ENCODE measurements around the gene TIMP1.

Gene TIMP1

DNA sequence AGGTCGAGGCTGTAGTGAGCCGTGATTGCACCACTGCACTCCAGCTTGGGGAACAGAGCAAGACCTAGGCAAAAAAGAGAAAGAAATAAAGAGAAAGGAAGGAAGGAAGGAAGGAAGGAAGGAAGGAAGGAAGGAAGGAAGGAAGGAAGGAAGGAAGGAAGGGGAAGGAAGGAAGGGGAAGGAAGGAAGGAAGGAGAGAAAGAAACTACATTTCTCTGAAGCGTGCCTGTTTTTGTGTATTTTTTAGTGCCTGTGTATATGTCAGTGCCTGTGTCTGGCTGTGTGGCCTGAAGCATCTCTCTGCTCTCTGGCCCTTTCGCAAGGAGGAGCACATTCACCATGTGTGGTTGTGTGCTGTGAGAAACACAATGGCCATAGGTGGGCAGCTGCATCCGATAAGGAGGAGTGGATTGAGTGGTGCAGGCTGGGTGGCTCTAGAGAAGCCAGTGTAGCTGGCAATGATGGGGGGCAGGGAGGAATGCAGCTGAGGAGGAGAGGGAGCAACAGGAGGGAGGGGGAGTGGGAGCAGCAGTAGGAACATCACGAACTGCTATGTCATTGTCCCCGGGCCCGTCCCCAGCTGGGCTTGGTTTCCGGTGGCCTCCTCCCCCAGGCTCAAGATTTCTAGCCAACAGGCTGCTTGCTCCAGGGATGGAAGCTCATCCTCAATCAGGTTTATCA lies 26.0 kb downstream of the TIMP1 start:
- no peak for DNase-seq

DNA sequence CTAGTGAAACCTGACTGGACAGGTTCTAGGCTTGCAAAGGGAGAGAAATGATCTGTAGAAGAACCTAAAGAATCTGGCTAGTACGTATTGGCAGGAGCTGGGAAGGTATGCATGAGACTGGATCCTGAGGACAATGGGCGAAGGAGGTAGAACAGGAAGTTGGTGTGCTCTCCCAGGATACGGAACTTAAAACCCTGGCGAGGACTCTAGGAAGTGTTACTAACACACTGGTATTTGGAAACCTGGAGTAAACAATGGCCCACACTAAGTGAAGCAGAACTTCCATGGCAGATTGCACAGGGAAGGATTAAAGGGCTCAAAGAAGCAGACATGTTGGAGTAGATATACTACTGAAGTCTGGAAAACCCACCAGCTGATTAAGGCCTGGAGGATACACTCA lies 28.3 kb downstream of the TIMP1 start:
- DNase-seq: peak; percentile 26 to 56

DNA sequence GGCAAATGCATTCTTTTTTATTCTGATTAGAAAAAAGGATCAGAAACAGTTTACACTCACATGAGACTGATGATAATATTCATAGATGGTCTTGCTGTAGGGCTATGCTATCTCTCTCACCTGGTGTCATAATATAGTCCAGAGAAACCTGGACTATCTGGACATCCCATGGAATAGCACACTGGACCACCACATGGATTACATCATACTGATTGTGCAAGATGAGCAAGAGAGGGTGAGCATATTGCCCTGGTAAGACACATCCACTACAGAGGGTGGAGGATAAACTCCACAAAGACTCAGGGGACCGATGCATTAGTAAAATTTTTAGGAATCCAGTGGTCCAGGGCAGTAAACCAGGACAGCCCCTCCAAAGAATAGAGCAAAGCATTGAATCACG lies 29.3 kb downstream of the TIMP1 start:
- DNase-seq: no peak

DNA sequence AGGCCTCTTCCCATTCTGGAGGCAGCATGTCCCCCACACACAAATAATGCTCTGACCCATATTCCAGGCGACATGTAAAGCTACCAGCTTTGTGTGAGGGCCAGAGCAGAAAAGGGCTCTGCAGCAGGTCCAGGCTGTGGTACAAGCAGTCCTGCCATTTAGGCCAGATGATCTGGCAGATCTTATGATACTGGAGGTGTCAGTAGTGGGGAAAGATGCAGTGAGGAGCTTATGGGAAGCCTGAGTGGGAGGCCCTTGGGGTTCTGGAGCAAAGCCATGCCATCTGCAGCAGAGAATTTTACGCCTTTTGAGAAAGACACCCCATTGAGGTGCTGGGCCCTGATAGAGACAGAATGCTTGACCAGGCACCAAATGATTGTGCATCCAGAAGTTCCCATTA lies 29.7 kb downstream of the TIMP1 start:
- DNase-seq: no peak

DNA sequence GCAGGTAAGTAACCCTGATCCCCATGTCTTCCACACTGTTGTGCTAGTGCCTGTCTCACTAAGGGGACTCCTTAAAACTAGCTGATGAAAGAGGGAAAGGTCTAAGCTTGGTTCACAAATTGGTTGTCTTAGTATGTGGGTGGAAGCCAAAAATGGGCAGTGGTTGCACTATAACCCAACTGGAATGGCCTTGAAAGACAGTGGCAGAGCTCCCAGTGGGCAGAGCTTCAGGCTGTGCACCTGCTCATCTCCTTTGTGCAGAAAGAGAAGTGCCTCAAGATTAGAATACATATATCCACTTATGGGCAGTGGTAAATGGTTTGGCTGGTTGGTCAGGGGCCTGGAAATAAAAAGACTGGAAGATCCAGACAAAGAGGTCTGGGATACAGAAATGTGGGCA lies 30.2 kb downstream of the TIMP1 start:
- DNase-seq: no peak

DNA sequence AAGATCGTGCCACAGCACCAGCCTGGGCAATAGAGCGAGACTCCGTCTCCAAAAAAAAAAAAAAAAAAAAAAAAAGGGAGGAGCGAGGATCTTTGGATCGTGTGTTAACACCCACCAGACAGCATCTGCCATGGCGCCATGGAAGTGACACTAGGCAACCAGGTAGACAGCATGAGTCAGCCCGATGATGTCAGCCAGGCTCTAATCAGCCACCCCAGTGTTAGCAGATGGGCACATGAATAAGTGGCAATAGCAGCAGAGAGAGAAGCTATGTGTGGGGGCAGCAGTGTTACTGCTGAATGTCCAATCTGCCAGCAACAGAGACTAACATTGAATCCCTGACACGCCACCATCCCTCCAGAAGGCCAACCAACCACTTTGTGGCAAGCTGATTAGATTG lies 30.8 kb downstream of the TIMP1 start:
- no peak for DNase-seq

DNA sequence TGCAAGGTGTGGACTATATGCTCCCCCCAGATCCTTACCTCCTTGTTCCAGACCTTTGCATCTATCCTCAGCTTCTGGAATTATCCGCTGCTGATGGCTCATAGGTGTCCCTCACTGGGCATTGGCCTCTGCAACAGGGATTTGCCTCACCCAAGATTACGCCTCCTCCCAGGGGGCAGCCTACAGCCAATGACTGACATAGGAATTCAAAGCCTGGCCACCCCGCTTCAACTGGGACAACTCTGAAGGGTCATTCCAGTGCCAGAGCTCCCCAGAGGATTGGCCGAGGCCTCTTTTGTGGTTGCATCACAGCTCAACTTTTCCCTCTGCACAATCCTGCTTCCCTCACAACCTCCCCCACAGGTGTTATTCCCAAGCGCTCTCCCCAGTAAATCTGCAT lies 32.4 kb downstream of the TIMP1 start:
- DNase-seq: no peak

DNA sequence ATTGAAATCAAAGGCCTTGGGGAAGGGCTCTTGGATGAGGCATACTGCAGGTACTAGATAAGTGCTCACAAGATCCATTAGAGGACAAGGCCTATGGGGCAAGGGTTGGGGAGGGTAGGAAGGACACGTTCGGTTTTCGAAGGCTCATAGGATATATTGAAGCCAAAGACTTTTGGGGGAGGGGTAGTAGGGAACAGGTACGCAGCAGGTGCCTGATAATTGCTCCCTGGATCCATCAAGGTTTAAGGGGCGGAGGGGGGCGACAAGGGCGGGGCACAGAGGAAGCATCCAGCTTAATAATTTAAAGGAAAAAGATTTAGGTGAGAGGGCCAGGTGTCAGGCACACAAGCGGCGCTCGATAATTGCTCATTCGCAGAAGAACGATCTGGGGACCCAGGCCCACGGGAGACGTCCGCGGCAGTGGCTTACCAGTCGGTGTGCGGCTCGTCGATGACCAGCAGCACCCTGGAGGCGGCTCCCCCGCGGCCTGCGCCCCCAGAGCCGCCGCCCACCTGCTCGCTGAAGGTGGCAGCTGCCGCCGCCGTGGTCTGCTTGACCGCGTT lies 36.8 kb downstream of the TIMP1 start:
- no peak for DNase-seq

DNA sequence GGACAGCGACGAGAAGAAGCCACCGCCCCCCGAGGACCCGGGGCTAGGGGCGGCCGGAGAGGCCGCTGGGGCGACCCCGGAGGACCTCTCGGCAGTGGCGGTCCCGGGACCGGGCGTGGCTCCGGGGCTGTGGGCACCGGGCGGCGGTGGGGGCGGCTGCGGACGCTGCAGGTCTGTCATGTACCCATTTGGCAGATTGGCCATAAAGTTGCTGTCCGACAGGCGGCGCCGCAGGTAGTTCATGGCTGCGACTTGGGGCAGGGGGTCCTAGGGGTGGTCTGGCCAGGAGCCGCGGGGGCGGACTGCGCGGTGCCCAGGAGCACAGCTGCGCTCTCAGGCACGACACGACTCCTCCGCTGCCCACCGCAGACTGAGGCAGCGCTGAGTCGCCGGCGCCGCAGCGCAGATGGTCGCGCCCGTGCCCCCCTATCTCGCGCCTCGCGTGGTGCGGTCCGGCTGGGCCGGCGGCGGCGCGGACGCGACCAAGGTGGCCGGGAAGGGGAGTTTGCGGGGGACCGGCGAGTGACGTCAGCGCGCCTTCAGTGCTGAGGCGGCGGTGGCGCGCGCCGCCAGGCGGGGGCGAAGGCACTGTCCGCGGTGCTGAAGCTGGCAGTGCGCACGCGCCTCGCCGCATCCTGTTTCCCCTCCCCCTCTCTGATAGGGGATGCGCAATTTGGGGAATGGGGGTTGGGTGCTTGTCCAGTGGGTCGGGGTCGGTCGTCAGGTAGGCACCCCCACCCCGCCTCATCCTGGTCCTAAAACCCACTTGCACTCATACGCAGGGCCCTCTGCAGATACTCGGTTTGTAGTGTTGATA lies 37.5 kb downstream of the TIMP1 start, which contains the start of gene SYN1:
SYN1 (minus strand) TSS at position 372 of the 817 bp plus-strand sequence; CDS start at position 243, 129 bp downstream.
- peak; percentile 51 to 70 for DNase-seq

DNA sequence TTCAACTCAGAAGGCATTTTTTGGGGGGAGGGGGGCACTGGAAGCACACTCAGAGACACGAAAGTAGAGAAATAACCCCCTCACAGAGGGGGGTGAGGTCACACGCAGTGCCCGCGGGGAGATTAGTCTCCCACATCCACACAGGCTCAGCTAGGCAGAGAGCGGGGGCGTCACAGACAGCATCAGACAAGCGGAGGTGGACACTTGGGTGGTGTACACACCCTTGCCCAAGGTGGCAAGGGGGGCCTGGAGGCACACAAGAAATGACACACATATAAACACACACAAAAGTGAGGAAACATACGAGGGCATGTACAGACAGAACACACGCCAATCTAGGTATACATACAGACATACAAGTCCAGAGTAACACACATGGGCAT lies 38.1 kb downstream of the TIMP1 start:
- no peak for DNase-seq

DNA sequence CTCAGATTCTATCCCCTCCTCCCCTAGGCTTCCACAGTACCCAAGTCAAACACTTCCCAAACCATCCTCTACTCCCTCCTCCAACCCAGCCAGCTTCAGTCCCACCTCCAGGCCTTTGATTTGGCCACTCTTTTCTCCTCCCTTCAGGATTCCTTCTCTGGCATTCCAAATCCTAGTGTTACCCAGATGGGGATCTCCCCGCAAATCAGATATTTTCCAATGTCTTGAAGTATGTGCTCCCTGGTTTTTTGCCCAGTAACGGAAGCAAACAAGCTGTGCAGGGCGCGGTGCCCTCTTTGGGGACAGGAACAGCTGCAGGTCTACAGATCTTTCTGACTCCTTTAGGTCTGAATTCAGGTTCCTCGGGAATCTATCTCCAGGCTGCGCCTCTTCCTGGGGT lies 39.6 kb downstream of the TIMP1 start:
- no peak for DNase-seq

DNA sequence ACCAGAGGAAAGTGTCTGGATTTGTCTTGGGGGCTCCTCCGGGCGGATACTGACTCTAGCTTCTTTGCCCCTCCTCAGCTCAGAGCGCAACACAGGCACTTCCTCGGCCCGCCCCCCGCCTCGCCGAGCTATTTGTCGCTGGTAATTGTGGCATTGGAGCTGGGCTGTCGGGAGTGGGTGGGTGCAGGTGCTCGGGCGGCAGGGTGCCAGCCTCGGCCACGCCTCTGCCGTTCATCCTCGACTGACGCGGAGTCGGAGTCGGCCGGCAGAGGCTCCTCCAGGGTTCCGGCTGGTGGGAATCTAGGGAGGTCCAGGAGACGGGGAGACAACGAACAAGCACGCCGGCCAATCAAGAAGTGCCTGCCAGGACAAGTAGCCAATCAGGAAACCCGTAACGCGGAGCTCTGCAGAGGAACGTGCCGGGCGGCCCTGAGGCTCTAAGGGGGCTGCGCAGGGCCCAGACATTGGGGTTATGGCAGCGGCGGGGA lies 41.3 kb downstream of the TIMP1 start:
- peak; percentile 20 to 36 for DNase-seq

DNA sequence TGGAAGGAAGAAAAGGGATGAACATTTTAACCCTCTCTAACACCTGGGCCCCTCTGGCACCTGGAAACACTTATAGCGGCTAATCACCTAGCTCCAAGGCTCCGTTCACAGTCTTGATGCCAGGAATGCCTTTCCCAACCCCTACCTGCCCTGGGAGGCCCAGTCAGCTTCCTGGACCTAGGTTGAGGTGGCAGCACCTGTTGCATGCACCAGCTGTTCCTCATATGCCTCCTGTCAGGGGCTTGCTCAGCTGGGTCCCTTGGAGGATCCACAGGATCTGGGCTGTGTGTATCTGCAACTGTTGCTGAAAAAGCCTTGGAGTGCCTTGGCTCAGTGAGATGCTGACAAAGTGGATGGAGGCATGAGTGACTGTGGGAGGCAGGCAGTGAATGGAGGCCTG lies 43.1 kb downstream of the TIMP1 start:
- no peak for DNase-seq

DNA sequence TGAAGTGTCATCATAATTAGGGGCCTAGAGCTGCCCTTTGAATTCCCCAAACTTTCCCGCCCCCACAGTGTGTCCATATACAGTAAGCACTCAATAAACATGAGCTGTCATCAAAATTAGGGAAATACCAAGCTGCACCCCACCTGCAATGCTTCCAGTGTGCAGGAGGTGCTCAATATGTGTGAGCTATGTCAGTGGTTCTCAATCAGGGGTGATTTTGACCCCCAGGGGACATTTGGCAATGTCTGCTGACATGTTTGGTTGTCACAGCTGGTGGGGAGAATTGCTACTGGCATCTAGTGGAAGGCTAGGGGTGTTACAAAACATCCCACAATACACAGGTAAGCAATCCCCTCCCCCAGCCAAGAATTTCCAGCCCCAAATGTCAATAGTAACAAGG lies 46.7 kb downstream of the TIMP1 start:
- peak; percentile 24 to 72 for DNase-seq

DNA sequence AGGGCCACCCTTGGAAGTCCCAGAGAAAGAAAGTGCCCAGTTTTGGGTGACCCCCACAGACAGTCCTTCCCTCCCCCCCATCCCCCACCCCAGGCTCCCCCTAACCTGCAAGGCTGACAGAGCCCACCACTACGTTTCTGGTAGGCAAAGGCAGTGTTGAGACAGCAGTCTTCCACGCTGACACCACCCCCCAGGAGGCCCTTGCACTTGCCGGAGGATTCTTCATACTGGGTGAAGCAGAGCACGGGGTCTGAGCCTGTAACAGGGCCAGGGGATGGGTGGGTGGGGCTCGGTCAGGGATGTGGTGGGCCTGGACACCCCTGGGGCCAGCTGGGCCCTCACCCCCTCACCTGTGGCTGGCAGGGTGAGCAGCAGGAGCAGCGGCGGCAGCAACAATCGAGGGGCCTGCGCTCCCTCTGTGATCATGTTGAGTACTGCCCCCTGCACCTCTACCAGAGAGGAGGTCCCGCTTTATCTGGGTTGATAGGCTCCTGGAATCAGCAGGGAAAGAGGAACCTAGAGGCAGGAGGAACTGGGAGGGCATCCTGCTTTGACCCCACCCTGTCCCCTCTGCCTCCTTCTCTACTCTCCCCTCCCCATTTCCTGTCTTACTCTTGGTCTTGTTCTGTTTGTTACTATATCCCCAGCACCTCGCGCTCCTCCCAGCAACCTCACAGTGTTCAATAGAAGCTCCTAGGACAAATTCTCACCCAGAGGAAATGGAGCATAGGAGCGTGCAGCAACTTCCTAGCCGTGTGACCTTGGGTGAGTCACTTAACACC lies 47.4 kb downstream of the TIMP1 start, which contains the start of gene CFP:
CFP (minus strand) TSS at position 512 of the 782 bp plus-strand sequence; CDS start at position 426, 86 bp downstream.
- DNase-seq: no peak

DNA sequence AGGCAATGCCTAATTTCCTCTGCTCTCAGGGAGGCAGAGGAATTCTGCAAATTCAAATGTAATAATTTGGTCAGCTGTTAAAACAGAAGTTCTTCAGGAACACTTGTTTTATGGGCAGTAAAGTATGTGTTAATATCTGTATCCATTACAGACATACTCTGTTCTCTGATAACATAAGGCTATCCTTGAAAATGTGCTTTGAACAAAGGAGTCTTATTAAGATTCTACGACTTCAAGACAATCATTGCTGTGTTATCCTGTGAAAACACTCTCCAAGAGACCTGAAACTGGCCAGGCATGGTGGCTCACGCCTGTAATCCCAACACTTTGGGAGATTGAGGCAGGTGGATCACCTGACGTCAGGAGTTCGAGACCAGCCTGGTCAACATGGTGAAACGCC lies 49.4 kb downstream of the TIMP1 start:
- no peak for DNase-seq

DNA sequence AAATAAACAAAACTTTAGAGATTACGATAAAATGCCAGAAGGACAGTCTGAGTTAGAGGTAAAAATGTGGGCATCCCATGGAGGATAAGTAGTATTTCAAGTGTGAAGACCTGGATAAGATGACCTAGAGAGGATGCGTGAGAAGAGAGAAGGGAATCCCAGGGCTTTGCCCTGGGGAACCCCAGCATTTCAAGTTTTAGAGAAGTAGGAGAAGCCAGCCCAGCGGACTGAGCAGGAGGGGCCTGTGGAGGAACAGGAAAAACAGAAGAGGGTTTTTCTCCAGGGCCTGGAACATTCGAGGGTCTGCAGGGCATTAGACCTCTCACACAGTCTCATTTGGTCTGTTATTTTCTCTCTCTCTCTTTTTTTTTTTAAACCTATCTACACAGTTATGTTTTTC lies 50.4 kb downstream of the TIMP1 start:
- DNase-seq: peak; percentile 69 to 81

DNA sequence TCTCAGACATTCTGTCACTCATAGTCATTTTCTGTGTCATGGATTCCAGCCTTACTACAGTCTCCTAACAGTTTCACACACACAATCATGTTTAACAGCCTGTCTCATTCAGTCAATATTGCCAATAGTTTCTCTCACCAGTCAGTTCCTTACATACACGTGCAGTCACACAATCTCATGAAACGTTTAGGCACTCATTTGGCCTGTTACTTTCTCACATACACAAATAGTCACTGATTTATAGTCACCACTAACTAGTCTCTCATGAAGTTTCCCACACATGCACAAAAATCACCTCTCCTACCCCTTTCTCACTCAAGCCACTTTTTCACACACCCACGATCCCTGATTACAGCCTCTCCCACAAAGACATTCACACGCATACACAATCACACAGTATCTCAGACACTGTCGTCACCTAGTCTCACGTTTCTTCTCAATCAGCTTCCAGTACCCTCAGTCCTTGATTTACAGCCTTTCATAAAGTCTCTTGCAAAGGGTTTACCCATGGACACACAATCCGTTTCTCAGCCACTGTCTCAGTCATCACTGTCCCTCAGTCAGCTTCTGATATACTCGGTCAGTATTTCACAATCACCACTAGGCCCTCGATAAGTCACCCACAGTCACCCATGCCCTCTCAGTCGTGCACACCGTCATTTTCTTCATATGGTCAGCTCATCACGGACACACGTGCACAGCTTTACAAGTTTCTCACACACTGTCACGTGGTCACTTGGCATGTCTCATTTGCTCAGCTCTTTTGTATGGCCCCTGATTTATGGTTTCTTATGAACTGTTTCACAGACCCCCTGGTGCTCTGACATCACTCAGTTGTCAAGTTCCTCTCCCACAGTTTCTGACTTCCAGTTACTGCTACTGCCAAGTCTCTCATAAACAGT lies 51.7 kb downstream of the TIMP1 start:
- DNase-seq: peak; percentile 48 to 79

DNA sequence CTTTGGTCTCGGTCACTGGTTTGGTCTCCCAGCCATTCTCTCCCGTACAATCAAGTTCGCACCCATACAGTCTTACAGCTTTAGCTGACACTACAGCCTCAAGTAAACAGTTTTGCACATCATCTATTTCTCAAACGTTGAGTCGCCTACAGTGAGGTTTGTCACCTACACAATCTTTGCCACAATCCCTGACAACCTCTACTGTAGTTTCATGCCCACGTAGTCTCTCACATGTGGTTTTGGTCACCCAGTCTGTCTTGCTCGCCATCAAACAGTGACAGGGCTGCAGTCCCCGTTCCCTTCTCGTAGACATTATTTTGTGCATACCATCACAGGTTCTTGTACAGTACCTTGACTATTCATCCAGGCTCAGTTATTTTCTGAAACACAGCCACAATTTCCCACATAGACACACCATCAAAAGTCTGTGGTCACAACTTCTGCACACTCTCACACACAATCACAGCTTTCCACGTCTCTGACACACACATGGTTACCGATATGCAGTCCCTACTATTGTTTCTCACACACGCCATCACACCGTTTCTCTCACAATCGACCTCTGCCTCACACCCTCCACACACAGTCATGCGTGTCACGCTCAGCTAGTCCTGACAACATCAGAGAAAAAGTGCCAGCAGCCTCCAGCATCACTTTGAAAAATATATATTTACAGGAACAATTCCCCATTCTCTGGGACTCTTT lies 52.8 kb downstream of the TIMP1 start:
- DNase-seq: peak in 1 of 2 donors; percentile 56

Measured in inflammatory macrophage treated with lipopolysaccharide for 1 hour (primary cell).